Heart right ventricle (tissue), 16 donors: ENCODE measurements around the gene IPO4. TPM values are rescaled to one million over a fixed set of nuclear protein-coding genes. Genes with fewer than 3 reads are reported as not detected.

Source experiments
- ATAC-seq, 8 donors: fragments of 200-7000 bp; cut with Tn5 transposase; one replicate each; pipeline ENCODE4 v1.9.1; 2020; ENCODE audit warnings: mild to moderate bottlenecking in 8 of 8, moderate library complexity in 8 of 8, moderate number of reproducible peaks in 1 of 8
- DNase-seq, 2 donors: peaks; one replicate each; pipeline ENCODE4 v3.0.0-alpha.2; 2020
- H3K27ac ChIP-seq, 10 donors: fragments of 200-600 bp; sonication (generic) in 2 of 10; one replicate each; pipeline versions ENCODE4 v1.5.0 to v1.8.0; 2020 to 2022; ENCODE audit warnings: mild to moderate bottlenecking in 3 of 10
- H3K27me3 ChIP-seq, 7 donors: fragments of 200-600 bp; one replicate each; pipeline ENCODE4 v1.8.0; 2021 to 2022; ENCODE audit warnings: mild to moderate bottlenecking in 2 of 7
- H3K36me3 ChIP-seq, 9 donors: fragments of 200-600 bp; sonication (generic) in 1 of 9; one replicate each; pipeline versions ENCODE4 v1.5.0 to v1.8.0; 2020 to 2022; ENCODE audit warnings: mild to moderate bottlenecking in 2 of 9
- H3K4me1 ChIP-seq, 9 donors: fragments of 200-600 bp; sonication (generic) in 1 of 9; one replicate each; pipeline versions ENCODE4 v1.5.0 to v1.8.0; 2020 to 2022; ENCODE audit warnings: mild to moderate bottlenecking in 4 of 9
- H3K4me3 ChIP-seq, 10 donors: fragments of 200-600 bp; sonication (generic) in 2 of 10; one replicate each; pipeline versions ENCODE4 v1.5.0 to v1.8.0; 2020 to 2022; ENCODE audit warnings: mild to moderate bottlenecking in 7 of 10, moderate library complexity in 2 of 10
- H3K9me3 ChIP-seq, 11 donors: fragments of 200-600 bp in 10 of 11; sonication (generic) in 2 of 11; one replicate each; pipeline versions ENCODE4 v1.5.0 to v1.8.0; 2013 to 2022; ENCODE audit warnings: mild to moderate bottlenecking in 2 of 11, control low read depth in 1 of 11, moderate library complexity in 1 of 11
- WGBS, 2 donors: extraction: QIAGEN DNeasy Blood & Tissue Kit; methylation state at CpG; one replicate each; pipeline ENCODE4 v1.1.7; 2013; ENCODE audit warnings: inconsistent platforms in 1 of 2; 5-methylcytosine and 5-hydroxymethylcytosine counted together
- intact Hi-C, 10 donors: fragments of 100-400 bp; cut with DNase I; formaldehyde crosslinking; loops; one replicate each; pipeline versions ENCODE4 v1.11.1 to v1.14.2; 2022
- polyA plus RNA-seq, 2 donors: library from polyadenylated mRNA; stranded (reverse); fragments of 200-250 nt; gene quantifications; one replicate each; pipeline ENCODE4 v1.2.3, GENCODE V29; 2013
- total RNA-seq, 10 donors: library from RNA; stranded (reverse); fragmentation: NEBNext Ultra II Directional in 3 of 10; extraction: Animal tissue kit (Norgen Biotek cat#: 25700) in 3 of 10; gene quantifications; one replicate each; pipeline versions ENCODE4 v1.2.1 to v1.2.4, GENCODE V29; 2021 to 2023
- TF ChIP-seq, protein P1 (sequence below), 9 donors: fragments of 200-600 bp; sonication (generic) in 2 of 9; IDR thresholded peaks; one replicate each; pipeline versions ENCODE4 v1.5.0 to v1.8.0; 2021 to 2022; ENCODE audit warnings: antibody characterized with exemption in 9 of 9, mild to moderate bottlenecking in 5 of 9, moderate library complexity in 1 of 9
- donor health status: Arrhythmogenic right ventricular cardiomyopathy.
- donor health status: ischemic (EF 13 %, LVEDD 7.1; RV severe dilation, severe dysfunction).
- donor health status: healthy with polysubstance abuse.
- donor health status: DM: no; HTN: yes; CAD: no.
- donor health status: DM: no; HTN: no; CAD: no.
- donor health status: ischemic (EF 25% LVEDD 6.9; RV normal size, moderate dysfunction).
- donor health status: ischemic (EF 25% LVEDD 5.7; RV mildly dilated, moderate dysfunction).
- donor health status: healthy.
- donor health status: DM: yes; HTN: yes; CAD: no.
- donor health status: Ischemic cardiomyopathy.
- donor health status: ischemic (EF 35%, LVEDD 5.7; RV mildly dilated, moderate dysfunction).
- donor health status: nonischemic (EF 11% LVEDD 7.7; RV severe dilation, severe dysfunction).
- donor health status: DM: yes; HTN: yes; CAD: no.
- donor health status: PGD.
- donor health status: ischemic (EF 29% LVEDD 5.4; RV normal size, mild dysfunction).
- donor health status: nonischemic (EF 23%, LVEDD 6.1; RV moderate dilation, normal function).

IPO4 gene
- total and polyA plus RNA-seq, 12 donors = 4.4 to 23.8 (median 12.6) TPM

- Histone ChIP-seq H3K4me1 (peaks cover 16 to 57% (median 30%) of the 10 kb centered on the region in 9 donors), H3K27ac (peak within 1 kb of the TSS; percentile 79 to 97 (median 94)), H3K36me3 (peaks cover 0 to 68% (median 34%) of the 10 kb centered on the region in 9 donors), H3K27me3 (no peaks in the 10 kb centered on the region), H3K9me3 (no peaks in the 10 kb centered on the region), H3K4me3 (peak within 1 kb of the TSS; percentile 75 to 96 (median 84))
- TF ChIP-seq, protein P1, sequence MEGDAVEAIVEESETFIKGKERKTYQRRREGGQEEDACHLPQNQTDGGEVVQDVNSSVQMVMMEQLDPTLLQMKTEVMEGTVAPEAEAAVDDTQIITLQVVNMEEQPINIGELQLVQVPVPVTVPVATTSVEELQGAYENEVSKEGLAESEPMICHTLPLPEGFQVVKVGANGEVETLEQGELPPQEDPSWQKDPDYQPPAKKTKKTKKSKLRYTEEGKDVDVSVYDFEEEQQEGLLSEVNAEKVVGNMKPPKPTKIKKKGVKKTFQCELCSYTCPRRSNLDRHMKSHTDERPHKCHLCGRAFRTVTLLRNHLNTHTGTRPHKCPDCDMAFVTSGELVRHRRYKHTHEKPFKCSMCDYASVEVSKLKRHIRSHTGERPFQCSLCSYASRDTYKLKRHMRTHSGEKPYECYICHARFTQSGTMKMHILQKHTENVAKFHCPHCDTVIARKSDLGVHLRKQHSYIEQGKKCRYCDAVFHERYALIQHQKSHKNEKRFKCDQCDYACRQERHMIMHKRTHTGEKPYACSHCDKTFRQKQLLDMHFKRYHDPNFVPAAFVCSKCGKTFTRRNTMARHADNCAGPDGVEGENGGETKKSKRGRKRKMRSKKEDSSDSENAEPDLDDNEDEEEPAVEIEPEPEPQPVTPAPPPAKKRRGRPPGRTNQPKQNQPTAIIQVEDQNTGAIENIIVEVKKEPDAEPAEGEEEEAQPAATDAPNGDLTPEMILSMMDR (IDR thresholded peaks at IDR 0.05) = no peak
- DNase-seq = peak; percentile 97 to 99
- WGBS, 2 donors = 0 to 1% methylated on average over 55 to 57 of the region's 57 CpGs
- intact Hi-C loops = loop anchor here in 4 of 10 donors (2.0 to 10.0 kb wide), 4 partner anchors 14 to 842 kb away; partner anchors contain the start of genes DCAF11 (in 3 of the 4), NRL (in 3 of the 4), BCL2L2 (in 1 of the 4) and IRF9 (in 1 of the 4)
- ATAC-seq = peak; percentile 92 to 98 (median 95)
These were observed 41.4 kb downstream of the IPO4 start, which contains the start of gene RNF31 for GRCh38 chr14:24146978-24147760. Gene RNF31 (plus strand): TSS chr14:24147498. CDS start chr14:24147699, 201 bp downstream.

DNA sequence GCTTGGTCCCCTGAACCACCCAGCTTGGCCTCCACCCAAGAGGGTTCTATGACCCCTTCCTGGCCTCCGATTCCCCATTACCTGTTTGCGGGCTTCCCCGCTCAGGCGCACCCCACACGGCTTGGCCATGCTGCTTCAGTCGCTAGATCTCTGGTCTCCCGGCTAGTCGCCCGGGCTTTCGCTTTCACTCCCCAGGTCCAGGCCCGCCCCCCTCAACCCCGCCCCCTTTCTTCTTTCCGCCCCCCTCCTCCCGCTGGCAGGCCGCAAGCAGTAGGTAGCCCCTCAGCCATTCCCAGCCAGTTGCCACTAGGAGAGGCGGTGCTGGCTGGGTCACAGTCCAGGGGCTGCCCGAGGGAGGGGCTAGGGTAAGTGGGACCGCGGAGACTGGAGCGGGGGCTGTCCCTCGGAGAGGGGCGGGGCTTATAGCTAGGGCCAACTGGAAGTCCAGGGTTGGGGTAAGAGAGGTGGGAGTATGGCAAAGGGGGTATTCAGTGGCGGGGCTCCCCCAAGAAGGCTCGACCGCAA is 42.1 kb downstream of the IPO4 start, which contains the start of gene PSME2:
PSME2 (minus strand) TSS at position 158 of the 525 bp plus-strand sequence; CDS start at position 129, 29 bp downstream.
- H3K4me1 ChIP-seq = peaks cover 18 to 61% (median 34%) of the 10 kb centered on the region in 9 donors
- peak within 1 kb of the TSS; percentile 75 to 96 (median 84) for H3K4me3 ChIP-seq
- intact Hi-C loops = loop anchor here in 4 of 10 donors (2.0 to 10.0 kb wide), 4 partner anchors 14 to 842 kb away; partner anchors contain the start of genes DCAF11 (in 3 of the 4), NRL (in 3 of the 4), BCL2L2 (in 1 of the 4) and IRF9 (in 1 of the 4)
- ATAC-seq (peak; percentile 85 to 94 (median 89)), DNase-seq (peak; percentile 93 to 95)
- peaks cover 0 to 61% (median 29%) of the 10 kb centered on the region in 9 donors for H3K36me3 ChIP-seq
- H3K27ac ChIP-seq = peak within 1 kb of the TSS; percentile 79 to 97 (median 94)
- H3K27me3 ChIP-seq = no peaks in the 10 kb centered on the region
- 0% methylated on average over 25 of the region's 25 CpGs for WGBS, 2 donors
- no peaks in the 10 kb centered on the region for H3K9me3 ChIP-seq
- TF ChIP-seq, protein P1 (IDR thresholded peaks at IDR 0.05) = peak in 2 of 9 donors; percentile 7 to 21

GRCh38 chr14:24145690-24146452 is 42.7 kb downstream of the IPO4 start:
- WGBS, 2 donors = 14% methylated on average over 9 of the region's 9 CpGs
- ATAC-seq (no peak), DNase-seq (no peak)
- Histone ChIP-seq H3K9me3 (no peaks in the 10 kb centered on the region), H3K36me3 (peaks cover 0 to 55% (median 22%) of the 10 kb centered on the region in 9 donors), H3K4me1 (peaks cover 18 to 61% (median 35%) of the 10 kb centered on the region in 9 donors), H3K27me3 (no peaks in the 10 kb centered on the region), H3K4me3 (peak overlapping the region; percentile 75 to 96 (median 84)), H3K27ac (peak overlapping the region; percentile 79 to 97 (median 94))
- TF ChIP-seq, protein P1 (IDR thresholded peaks at IDR 0.05) = no peak
- intact Hi-C loops = loop anchor here in 4 of 10 donors (2.0 to 10.0 kb wide), 4 partner anchors 15 to 841 kb away; partner anchors contain the start of genes DCAF11 (in 3 of the 4), NRL (in 3 of the 4), BCL2L2 (in 1 of the 4) and IRF9 (in 1 of the 4)
